ENCODE data around the gene NAA10. TPM values are rescaled to one million over a fixed set of nuclear protein-coding genes. Genes with fewer than 3 reads are reported as not detected.

NAA10 gene
- total RNA-seq, 2 donors from 2014 or later = 30.3 to 74.7 TPM

GRCh38 chrX:153969125-153969903 is 34.5 kb upstream of the NAA10 start:
- ATAC-seq (no peak), DNase-seq (no peak)
- Histone ChIP-seq H3K4me1 (peaks cover 56% of the 10 kb centered on the region), H3K9me3 (no peaks in the 10 kb centered on the region), H3K4me3 (peak overlapping the region in 1 of 2 donors; percentile 95), H3K27me3 (no peaks in the 10 kb centered on the region), H3K27ac (peak overlapping the region in 3 of 4 donors; percentile 94 to 98 (median 95)), H3K36me3 (replicated peaks in 1 of 2; ENCODE audit: insufficient read depth in 1 of 2, low read depth in 2 of 2) (no peaks in the 10 kb centered on the region)
- intact Hi-C loops (cut with DNase I) = no loop called here
- no peak for TF ChIP-seq CTCF (IDR thresholded peaks at IDR 0.05)
- TF ChIP-seq POLR2A (IDR thresholded peaks at IDR 0.05) = no peak
- WGBS, 2 donors = 13% methylated on average over 19 of the region's 25 CpGs; no CpG with 5 or more reads in 1 of the 2 donors

DNA sequence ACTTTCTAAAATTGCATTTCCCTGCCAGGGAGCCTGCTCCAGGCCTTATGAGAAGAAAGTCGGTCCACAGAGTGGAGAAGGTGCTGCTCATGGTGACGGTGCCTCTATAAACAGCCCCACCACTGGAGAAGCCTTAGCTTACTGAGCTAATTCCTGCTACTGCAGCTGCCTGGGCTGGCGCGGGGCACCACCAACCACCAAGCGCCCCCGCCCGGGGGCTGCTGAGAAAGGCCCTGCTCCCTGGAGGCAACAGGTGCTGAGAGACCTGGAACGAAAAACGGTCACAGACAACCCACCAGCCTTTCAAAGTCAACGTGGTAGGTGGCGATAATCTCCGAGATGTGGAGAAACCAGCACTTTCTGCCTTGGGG is 33.9 kb upstream of the NAA10 start:
- Histone ChIP-seq H3K4me1 (peaks cover 50% of the 10 kb centered on the region), H3K36me3 (replicated peaks in 1 of 2; ENCODE audit: insufficient read depth in 1 of 2, low read depth in 2 of 2) (no peaks in the 10 kb centered on the region), H3K4me3 (no peak overlapping the region), H3K27me3 (no peaks in the 10 kb centered on the region), H3K9me3 (no peaks in the 10 kb centered on the region), H3K27ac (peak overlapping the region in 2 of 4 donors; percentile 95 to 98)
- intact Hi-C loops (cut with DNase I) = no loop called here
- ATAC-seq = no peak
- no peak for DNase-seq
- 8 to 32% methylated on average over 6 to 8 of the region's 12 CpGs for WGBS, 2 donors
- TF ChIP-seq CTCF (IDR thresholded peaks at IDR 0.05) = no peak
- TF ChIP-seq POLR2A (IDR thresholded peaks at IDR 0.05) = no peak

- no peaks in the 10 kb centered on the region for H3K36me3 ChIP-seq (replicated peaks in 1 of 2; ENCODE audit: insufficient read depth in 1 of 2, low read depth in 2 of 2)
- WGBS, 2 donors = 18 to 60% methylated on average over 3 of the region's 9 CpGs
- TF ChIP-seq CTCF (IDR thresholded peaks at IDR 0.05) (no peak), POLR2A (IDR thresholded peaks at IDR 0.05) (no peak)
- intact Hi-C loops (cut with DNase I) = no loop called here
- H3K27me3 ChIP-seq = no peaks in the 10 kb centered on the region
- no peaks in the 10 kb centered on the region for H3K9me3 ChIP-seq
- ATAC-seq (no peak), DNase-seq (no peak)
- H3K4me1 ChIP-seq = peaks cover 49% of the 10 kb centered on the region
- H3K4me3 ChIP-seq = no peak overlapping the region
- H3K27ac ChIP-seq = peak overlapping the region in 2 of 4 donors; percentile 61 to 95
Measured at GRCh38 chrX:153968255-153968654, 33.4 kb upstream of the NAA10 start.

- Histone ChIP-seq H3K27me3 (no peaks in the 10 kb centered on the region), H3K27ac (peak overlapping the region in 2 of 4 donors; percentile 61 to 95), H3K4me3 (no peak overlapping the region), H3K9me3 (no peaks in the 10 kb centered on the region), H3K36me3 (replicated peaks in 1 of 2; ENCODE audit: insufficient read depth in 1 of 2, low read depth in 2 of 2) (no peaks in the 10 kb centered on the region), H3K4me1 (peaks cover 49% of the 10 kb centered on the region)
- WGBS, 2 donors = 52 to 61% methylated on average over 8 to 15 of the region's 16 CpGs
- DNase-seq (no peak), ATAC-seq (no peak)
- TF ChIP-seq CTCF (IDR thresholded peaks at IDR 0.05) (no peak), POLR2A (IDR thresholded peaks at IDR 0.05) (no peak)
- intact Hi-C loops (cut with DNase I) = no loop called here
Measured at GRCh38 chrX:153967536-153968224, 32.8 kb upstream of the NAA10 start.

Data from body of pancreas (tissue), 4 donors.